Upper lobe of left lung (tissue), 4 donors: Measurements from ENCODE around the gene TP73.

Experiments
- POLR2A ChIP-seq, 4 donors: fragments of 450-650 bp; IDR thresholded peaks; one replicate each; pipeline ENCODE4 v1.5.1; 2016 to 2017; ENCODE audit warnings: antibody characterized with exemption in 4 of 4, mild to moderate bottlenecking in 2 of 4
- TF ChIP-seq, protein P1 (sequence below), 6 experiments: fragments of 450-650 bp in 4 of 6; fragments of 200-600 bp in 2 of 6; sonication (generic) in 2 of 6; IDR thresholded peaks; one replicate each; pipeline ENCODE4 v1.5.1; 2016 to 2019; ENCODE audit warnings: antibody characterized with exemption in 6 of 6

DNA sequence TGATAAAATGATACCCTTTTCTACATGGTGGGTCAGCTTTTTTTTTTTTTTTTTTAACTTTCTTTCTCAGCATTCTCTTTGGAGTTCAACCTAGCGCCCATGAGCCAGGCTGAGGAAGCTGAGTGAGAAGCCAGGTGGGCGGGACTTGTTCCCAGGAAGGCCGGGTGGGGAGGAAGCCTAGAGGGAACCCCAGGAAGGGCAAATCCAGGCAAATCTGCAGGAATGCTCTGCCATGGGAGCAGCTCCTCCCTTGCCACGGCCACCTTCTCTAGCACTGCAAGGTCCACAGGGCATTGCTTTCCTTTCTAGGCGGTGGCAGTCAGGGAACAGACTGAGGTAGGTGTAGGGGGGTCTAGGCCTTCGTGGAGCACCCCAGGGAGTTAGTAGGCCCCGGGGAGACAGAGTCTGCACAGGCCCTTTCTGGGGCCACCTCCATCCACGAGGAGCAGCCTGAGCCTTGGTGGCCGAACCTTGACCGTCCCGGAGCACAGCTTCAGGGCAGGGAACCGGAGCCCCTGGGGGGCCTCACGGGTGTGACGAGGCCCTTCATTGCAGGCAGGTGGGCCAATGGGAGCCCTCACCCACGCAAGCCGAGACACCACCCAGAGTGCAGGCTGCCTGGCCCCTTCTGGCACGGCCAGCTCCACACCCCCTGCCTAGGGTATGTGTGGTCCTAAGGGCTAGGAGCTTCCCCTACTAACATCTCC, 81.7 kb downstream of the TP73 start:
- TF ChIP-seq, protein P1, sequence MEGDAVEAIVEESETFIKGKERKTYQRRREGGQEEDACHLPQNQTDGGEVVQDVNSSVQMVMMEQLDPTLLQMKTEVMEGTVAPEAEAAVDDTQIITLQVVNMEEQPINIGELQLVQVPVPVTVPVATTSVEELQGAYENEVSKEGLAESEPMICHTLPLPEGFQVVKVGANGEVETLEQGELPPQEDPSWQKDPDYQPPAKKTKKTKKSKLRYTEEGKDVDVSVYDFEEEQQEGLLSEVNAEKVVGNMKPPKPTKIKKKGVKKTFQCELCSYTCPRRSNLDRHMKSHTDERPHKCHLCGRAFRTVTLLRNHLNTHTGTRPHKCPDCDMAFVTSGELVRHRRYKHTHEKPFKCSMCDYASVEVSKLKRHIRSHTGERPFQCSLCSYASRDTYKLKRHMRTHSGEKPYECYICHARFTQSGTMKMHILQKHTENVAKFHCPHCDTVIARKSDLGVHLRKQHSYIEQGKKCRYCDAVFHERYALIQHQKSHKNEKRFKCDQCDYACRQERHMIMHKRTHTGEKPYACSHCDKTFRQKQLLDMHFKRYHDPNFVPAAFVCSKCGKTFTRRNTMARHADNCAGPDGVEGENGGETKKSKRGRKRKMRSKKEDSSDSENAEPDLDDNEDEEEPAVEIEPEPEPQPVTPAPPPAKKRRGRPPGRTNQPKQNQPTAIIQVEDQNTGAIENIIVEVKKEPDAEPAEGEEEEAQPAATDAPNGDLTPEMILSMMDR (IDR thresholded peaks at IDR 0.05) = no peak
- no peak for TF ChIP-seq POLR2A (IDR thresholded peaks at IDR 0.05)
